Measurements from ENCODE around the gene SF3B2. TPM values are rescaled to one million over a fixed set of nuclear protein-coding genes. Genes with fewer than 3 reads are reported as not detected.

Gene SF3B2
- total and polyA plus RNA-seq, 2 donors (not counting 3 experiments of a cell fraction or from before 2014, with no cell fraction given), result 99.4 to 196 TPM

DNA sequence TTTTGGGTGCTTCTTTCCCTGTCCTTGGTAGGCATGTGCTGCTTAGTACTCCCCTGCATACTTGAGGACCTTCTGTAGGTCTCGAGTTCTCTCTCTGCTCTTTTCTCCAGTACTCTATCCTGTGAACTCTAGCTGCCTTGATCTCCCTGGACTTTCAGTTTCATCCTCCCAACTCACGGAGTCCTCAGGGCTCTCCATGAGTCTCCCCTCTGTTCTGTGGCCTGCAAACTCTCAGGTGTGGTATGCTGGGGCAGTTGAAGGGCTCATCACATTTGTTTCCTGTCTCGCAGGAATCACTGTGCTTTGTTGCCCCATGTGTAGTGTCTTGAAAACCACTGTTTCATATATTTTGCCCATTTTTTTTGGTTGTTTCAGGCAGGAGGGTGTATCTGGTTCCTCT is 14.6 kb downstream of the SF3B2 start:
- Histone ChIP-seq H3K27ac (ENCODE audit: insufficient read depth, low read depth, low read length) (no peak overlapping the region), H3K9me1 (replicated peaks; ENCODE audit: control insufficient read depth, extremely low read depth, insufficient read depth, low read length) (no peaks in the 10 kb centered on the region), H3K4me2 (ENCODE audit: insufficient read depth, low read length) (no peak overlapping the region), H3K27me3 (ENCODE audit: control insufficient read depth in 2 of 2, insufficient read depth in 2 of 2, low read length in 2 of 2) (no peaks in the 10 kb centered on the region), H3K9ac (replicated peaks; ENCODE audit: extremely low read depth, insufficient read depth, low read length) (no peak overlapping the region), H4K20me1 (replicated peaks; ENCODE audit: control insufficient read depth, extremely low read depth, insufficient read depth, low read length) (peaks cover under 1% of the 10 kb centered on the region), H2AFZ (ENCODE audit: low read depth, low read length) (no peak overlapping the region), H3K4me3 (replicated peaks in 1 of 3; ENCODE audit: insufficient read depth in 1 of 3, low read depth in 1 of 3, low read length in 3 of 3) (no peak overlapping the region), H3K79me2 (ENCODE audit: control insufficient read depth, insufficient read depth, low read length) (peaks cover 21% of the 10 kb centered on the region), H3K9me3 (replicated peaks; ENCODE audit: control insufficient read depth, insufficient read depth, low read length) (no peaks in the 10 kb centered on the region), H3K4me1 (ENCODE audit: control insufficient read depth, extremely low read depth, insufficient read depth, low read length) (peaks cover 17% of the 10 kb centered on the region), H3K36me3 (ENCODE audit: control insufficient read depth in 2 of 2, extremely low read depth in 1 of 2, insufficient read depth in 2 of 2, low read length in 2 of 2) (peaks cover 33 to 37% of the 10 kb centered on the region in 2 experiments)
- FAIRE-seq (no peak), DNase-seq (ENCODE audit: low read depth, low spot score) (no peak)
- ChIA-PET POLR2A (no interaction called here), CTCF (interaction anchor here (0.8 to 5.6 kb wide), 8 partner anchors 14 to 68 kb away, joined by 3 to 85 read pairs (median 6); partner anchors contain the start of gene SF3B2)
- intact Hi-C loops (cut with micrococcal nuclease) (no loop called here), dilution Hi-C loops (cut with MboI; ENCODE audit: extremely low pct_ligation_motif_present, low sequenced_read_pairs) (no loop called here)
- BruUV-seq (replicated peaks), result no TSS peak
- TF ChIP-seq, protein P1, sequence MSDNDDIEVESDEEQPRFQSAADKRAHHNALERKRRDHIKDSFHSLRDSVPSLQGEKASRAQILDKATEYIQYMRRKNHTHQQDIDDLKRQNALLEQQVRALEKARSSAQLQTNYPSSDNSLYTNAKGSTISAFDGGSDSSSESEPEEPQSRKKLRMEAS (IDR thresholded peaks at IDR 0.05; ENCODE audit: insufficient read depth, insufficient read length), result no peak

DNA sequence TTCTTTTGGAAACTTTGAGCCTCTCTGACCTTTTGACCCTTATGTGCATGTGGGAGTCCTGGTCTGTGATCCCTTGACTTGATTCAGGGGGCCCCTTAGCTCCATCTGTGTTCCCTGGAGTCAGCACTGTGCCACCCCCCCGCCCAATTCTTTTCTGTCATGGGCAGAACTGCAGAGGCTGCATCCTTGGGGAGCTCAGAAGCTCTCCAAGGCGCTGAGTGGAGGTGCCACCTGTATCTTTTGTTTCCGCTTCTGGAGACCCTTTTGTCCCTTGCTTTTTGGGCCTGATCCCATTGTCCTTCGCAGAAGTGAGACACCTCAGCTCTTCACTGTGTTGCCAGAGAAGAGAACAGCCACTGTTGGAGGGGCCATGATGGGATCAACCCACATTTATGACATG is 15.5 kb downstream of the SF3B2 start:
- ChIA-PET POLR2A (interaction anchor here (0.5 kb wide), 1 partner anchor 67 kb away, joined by 3 read pairs; no protein-coding TSS in a partner anchor), CTCF (interaction anchor here (0.6 to 5.6 kb wide), 18 partner anchors 8 to 183 kb away, joined by 3 to 85 read pairs (median 4); partner anchors contain the start of gene SF3B2)
- Histone ChIP-seq H3K27me3 (ENCODE audit: control insufficient read depth in 2 of 2, insufficient read depth in 2 of 2, low read length in 2 of 2) (no peaks in the 10 kb centered on the region), H3K4me2 (ENCODE audit: insufficient read depth, low read length) (no peak overlapping the region), H3K9ac (replicated peaks; ENCODE audit: extremely low read depth, insufficient read depth, low read length) (no peak overlapping the region), H4K20me1 (replicated peaks; ENCODE audit: control insufficient read depth, extremely low read depth, insufficient read depth, low read length) (peaks cover 2% of the 10 kb centered on the region), H3K9me1 (replicated peaks; ENCODE audit: control insufficient read depth, extremely low read depth, insufficient read depth, low read length) (no peaks in the 10 kb centered on the region), H3K4me1 (ENCODE audit: control insufficient read depth, extremely low read depth, insufficient read depth, low read length) (peaks cover 21% of the 10 kb centered on the region), H3K9me3 (replicated peaks; ENCODE audit: control insufficient read depth, insufficient read depth, low read length) (no peaks in the 10 kb centered on the region), H3K79me2 (ENCODE audit: control insufficient read depth, insufficient read depth, low read length) (peaks cover 30% of the 10 kb centered on the region), H3K4me3 (replicated peaks in 1 of 3; ENCODE audit: insufficient read depth in 1 of 3, low read depth in 1 of 3, low read length in 3 of 3) (no peak overlapping the region), H3K36me3 (ENCODE audit: control insufficient read depth in 2 of 2, extremely low read depth in 1 of 2, insufficient read depth in 2 of 2, low read length in 2 of 2) (peaks cover 32 to 36% of the 10 kb centered on the region in 2 experiments), H3K27ac (ENCODE audit: insufficient read depth, low read depth, low read length) (no peak overlapping the region), H2AFZ (ENCODE audit: low read depth, low read length) (no peak overlapping the region)
- no TSS peak for BruUV-seq (replicated peaks)
- intact Hi-C loops (cut with micrococcal nuclease), result loop anchor here (1.0 kb wide), 2 partner anchors 15 to 67 kb away; partner anchors contain the start of gene SF3B2
- FAIRE-seq (no peak), DNase-seq (ENCODE audit: low read depth, low spot score) (no peak)
- dilution Hi-C loops (cut with MboI; ENCODE audit: extremely low pct_ligation_motif_present, low sequenced_read_pairs), result no loop called here
- no peak for TF ChIP-seq POLR2AphosphoS5 (IDR thresholded peaks at IDR 0.05; ENCODE audit: insufficient read depth, low read depth, low read length)
- TF ChIP-seq POLR2A (IDR thresholded peaks at IDR 0.05; ENCODE audit: low read depth, low read length), result no peak
- TF ChIP-seq, protein P2, sequence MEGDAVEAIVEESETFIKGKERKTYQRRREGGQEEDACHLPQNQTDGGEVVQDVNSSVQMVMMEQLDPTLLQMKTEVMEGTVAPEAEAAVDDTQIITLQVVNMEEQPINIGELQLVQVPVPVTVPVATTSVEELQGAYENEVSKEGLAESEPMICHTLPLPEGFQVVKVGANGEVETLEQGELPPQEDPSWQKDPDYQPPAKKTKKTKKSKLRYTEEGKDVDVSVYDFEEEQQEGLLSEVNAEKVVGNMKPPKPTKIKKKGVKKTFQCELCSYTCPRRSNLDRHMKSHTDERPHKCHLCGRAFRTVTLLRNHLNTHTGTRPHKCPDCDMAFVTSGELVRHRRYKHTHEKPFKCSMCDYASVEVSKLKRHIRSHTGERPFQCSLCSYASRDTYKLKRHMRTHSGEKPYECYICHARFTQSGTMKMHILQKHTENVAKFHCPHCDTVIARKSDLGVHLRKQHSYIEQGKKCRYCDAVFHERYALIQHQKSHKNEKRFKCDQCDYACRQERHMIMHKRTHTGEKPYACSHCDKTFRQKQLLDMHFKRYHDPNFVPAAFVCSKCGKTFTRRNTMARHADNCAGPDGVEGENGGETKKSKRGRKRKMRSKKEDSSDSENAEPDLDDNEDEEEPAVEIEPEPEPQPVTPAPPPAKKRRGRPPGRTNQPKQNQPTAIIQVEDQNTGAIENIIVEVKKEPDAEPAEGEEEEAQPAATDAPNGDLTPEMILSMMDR (IDR thresholded peaks at IDR 0.05; ENCODE audit: extremely low read depth in 1 of 2, insufficient read depth in 1 of 2, low read depth in 1 of 2, low read length in 2 of 2), result no peak
- TF ChIP-seq FOS (IDR thresholded peaks at IDR 0.05; ENCODE audit: borderline replicate concordance, insufficient read depth, low read length), result no peak
- no peak for TF ChIP-seq EZH2 (IDR thresholded peaks at IDR 0.05; ENCODE audit: borderline replicate concordance, low read depth, low read length, severe bottlenecking)
- TF ChIP-seq, protein P1 (IDR thresholded peaks at IDR 0.05; ENCODE audit: insufficient read depth, insufficient read length), result no peak

Data from endothelial cell of umbilical vein (primary cell).